Dedifferentiated amniotic fluid mesenchymal stem cell (primary cell): ENCODE data around the gene FNIP2.
"Not testable (repeated sequence)": the region's sequence is repeated elsewhere in the genome, so short reads cannot be mapped to it uniquely, and the experiment has no call there.

Experiments used
- DNase-seq: peaks from one replicate; pipeline ENCODE4 v3.0.0-alpha.2; 2016; ENCODE audit errors: extremely low spot score

FNIP2 gene

GRCh38 chr4:158870626-158871334 lies 102.0 kb downstream of the FNIP2 start:
- no peak for DNase-seq

GRCh38 chr4:158871335-158871724 lies 102.5 kb downstream of the FNIP2 start:
- no peak for DNase-seq

GRCh38 chr4:158873795-158874401 lies 105.1 kb downstream of the FNIP2 start:
- DNase-seq, result peak; percentile 74

GRCh38 chr4:158875026-158875425 lies 106.2 kb downstream of the FNIP2 start:
- DNase-seq, result no peak

- DNase-seq, result no peak
Observed at GRCh38 chr4:158875455-158875854, 106.6 kb downstream of the FNIP2 start.

GRCh38 chr4:158877069-158877468 lies 108.2 kb downstream of the FNIP2 start:
- DNase-seq, result no peak

- not testable (repeated sequence) for DNase-seq
Observed at GRCh38 chr4:158882142-158882541, 113.3 kb downstream of the FNIP2 start.

GRCh38 chr4:158884280-158884679 lies 115.5 kb downstream of the FNIP2 start:
- DNase-seq, result no peak

GRCh38 chr4:158885564-158885963 lies 116.7 kb downstream of the FNIP2 start:
- DNase-seq, result no peak

GRCh38 chr4:158890294-158890693 lies 121.5 kb downstream of the FNIP2 start:
- DNase-seq, result no peak

- no peak for DNase-seq
Observed at GRCh38 chr4:158891256-158891655, 122.4 kb downstream of the FNIP2 start.

GRCh38 chr4:158894826-158895225 lies 126.0 kb downstream of the FNIP2 start:
- DNase-seq, result no peak

- DNase-seq, result no peak
Observed at GRCh38 chr4:158895797-158896576, 127.2 kb downstream of the FNIP2 start.

- DNase-seq, result not testable (repeated sequence)
Observed at GRCh38 chr4:158896577-158897238, 127.9 kb downstream of the FNIP2 start.

- DNase-seq, result not testable (repeated sequence)
Observed at GRCh38 chr4:158900408-158900807, 131.6 kb downstream of the FNIP2 start.

GRCh38 chr4:158902280-158903078 lies 133.7 kb downstream of the FNIP2 start:
- DNase-seq, result not testable (repeated sequence)

- DNase-seq, result no peak
Observed at GRCh38 chr4:158903079-158903456, 134.2 kb downstream of the FNIP2 start.

- no peak for DNase-seq
Observed at GRCh38 chr4:158903472-158904043, 134.7 kb downstream of the FNIP2 start.

- DNase-seq, result no peak
Observed at GRCh38 chr4:158904815-158905214, 136.0 kb downstream of the FNIP2 start.

- DNase-seq, result no peak
Observed at GRCh38 chr4:158906073-158906472, 137.2 kb downstream of the FNIP2 start.

GRCh38 chr4:158912390-158912789 lies 143.6 kb downstream of the FNIP2 start:
- no peak for DNase-seq
